HG03469 (cell line): ENCODE data around the gene TBCK.

ENCODE experiments used
- ATAC-seq: cut with Tn5 transposase; IDR thresholded peaks from one replicate; pipeline ENCODE4 v1.9.1; 2021; ENCODE audit warnings: mild to moderate bottlenecking, moderate library complexity, moderate number of reproducible peaks; ENCODE audit not compliant: unreplicated experiment

The TBCK gene

DNA sequence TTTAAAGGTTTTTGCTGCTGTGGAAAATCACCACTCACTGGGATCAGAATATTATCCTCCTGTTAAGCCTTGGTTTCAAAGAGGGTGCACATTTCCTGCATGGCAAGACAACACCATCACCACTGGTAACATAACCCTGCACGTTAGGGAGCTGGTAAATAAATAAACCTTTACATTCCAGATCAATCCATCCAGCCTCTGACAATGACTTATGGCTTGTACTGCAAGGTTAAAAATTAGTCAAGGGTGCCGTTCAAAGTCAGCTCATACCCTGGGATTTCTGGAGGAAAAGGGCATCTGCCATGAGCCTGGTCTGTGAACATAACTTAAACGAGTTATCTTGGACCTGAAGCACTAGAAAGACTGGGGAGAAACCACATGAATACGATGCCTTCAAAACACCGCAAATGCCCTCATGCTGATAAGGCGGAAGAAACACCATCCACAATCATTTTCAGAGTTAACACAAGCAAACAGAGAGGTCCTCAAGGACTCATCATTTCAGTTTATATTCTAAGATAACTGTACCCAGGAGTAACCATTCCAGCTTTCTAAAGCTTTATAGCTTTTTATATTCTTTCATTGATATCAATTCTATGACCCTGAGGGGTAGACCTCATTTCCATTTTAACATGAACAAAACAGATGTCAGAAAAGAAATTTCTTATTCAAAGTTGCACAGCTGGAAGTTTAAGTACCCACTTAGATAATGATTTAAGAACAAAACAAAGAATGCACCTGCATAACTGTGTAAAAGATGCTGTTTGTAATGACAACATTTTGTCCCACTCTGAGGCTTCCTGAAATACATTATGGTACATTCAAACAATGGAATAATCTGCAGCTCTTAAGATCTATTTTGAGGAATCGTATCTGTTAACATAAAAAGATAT, 317.6 kb downstream of the TBCK start:
- no peak for ATAC-seq

DNA sequence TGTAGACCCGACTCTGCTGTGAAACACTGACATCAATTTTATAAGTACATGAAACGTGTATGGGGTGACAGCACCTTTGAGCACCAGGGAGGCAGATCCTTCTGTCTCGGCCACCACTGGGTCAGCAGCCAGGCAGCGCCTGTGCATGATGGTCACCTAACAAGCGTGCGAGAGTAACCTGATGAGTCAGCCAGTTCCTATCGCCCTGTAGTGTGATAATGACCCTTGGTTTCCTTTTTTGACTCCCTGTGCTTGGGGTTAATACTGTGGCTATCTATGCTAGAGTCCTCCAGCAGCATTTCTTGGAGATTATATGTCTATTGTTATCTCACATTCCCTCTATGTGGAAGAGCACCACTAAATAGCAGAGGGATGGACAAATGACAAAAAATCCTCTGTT, 319.2 kb downstream of the TBCK start:
- no peak for ATAC-seq

DNA sequence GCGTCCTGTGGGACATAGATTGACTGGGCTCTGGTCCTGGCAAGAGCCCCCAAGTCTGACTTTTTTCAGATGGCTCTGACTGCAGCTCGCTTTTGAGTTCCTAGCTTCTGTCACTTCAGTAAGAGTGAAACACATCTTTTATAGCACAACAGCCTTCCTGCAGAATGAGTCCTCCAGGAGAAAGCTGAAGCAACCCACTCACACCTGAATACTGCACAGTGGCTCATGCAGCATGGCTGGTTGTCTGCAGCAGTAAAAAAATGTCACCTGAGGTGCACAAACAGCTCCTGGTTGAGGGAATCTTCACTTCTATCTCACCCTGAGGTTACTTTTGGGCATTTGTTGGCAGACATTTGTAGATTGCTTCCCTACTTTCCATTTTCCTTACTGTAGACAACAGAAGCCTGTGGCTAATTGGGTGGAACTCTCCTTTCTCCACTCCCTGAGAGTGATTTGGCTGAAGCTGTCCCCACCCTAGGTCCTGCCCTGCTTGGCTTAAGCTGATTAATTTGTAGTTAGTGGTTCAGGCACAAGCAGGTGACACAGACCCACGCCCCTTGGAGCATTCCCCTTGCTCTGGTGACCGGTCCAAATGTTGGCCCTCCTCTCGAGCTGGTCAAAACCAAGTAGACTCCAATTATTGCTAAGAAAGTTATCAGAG, 321.0 kb downstream of the TBCK start:
- no peak for ATAC-seq

DNA sequence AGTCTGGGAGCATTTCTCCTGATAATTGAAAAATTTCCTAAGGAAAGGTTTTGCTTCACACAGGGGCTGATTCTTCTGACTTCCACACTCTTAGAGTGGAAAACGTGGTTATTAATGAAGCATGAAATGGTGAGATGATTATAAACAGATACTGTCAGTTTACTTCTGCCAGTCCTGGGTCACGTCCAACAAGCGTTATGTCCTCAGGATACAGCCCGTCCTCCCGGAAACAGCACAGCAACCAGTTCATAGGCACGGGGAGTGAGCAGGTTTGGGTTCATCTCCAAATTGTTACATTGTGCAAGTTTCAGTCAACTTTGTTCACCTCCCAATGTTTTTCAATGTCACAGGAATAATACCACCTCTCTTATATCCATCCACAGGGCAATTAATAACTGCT, 321.9 kb downstream of the TBCK start:
- no peak for ATAC-seq

DNA sequence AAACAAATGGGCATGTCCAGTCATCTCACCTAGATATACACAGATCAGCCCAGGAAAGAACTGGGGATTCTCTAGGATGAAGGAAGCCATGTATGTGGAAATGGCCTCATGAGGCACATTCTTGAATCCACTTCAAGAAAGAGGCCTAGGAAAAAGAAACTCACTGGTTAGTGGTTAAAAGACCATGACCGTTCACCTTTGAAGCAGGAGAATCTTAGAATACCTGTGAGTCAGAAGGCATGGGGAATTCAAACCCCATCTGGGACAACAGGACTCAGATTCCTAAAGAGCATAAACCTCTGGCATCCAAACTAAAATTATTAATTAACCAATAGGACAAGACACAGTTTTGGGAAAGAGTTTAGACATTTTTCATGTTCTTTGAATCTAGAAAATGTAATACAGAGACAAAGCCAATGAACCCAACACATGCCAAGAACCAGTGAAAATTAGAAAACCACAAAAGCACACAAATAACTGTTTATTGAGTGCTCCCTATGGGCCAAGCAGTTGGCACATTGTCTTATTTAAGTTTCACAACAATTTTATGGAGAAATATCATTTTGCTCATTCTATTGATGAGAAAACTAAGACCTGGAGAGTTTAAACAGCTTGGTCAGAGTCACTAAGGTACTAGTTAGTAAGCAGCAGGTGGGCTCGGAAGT, 323.2 kb downstream of the TBCK start:
- ATAC-seq, result no peak

DNA sequence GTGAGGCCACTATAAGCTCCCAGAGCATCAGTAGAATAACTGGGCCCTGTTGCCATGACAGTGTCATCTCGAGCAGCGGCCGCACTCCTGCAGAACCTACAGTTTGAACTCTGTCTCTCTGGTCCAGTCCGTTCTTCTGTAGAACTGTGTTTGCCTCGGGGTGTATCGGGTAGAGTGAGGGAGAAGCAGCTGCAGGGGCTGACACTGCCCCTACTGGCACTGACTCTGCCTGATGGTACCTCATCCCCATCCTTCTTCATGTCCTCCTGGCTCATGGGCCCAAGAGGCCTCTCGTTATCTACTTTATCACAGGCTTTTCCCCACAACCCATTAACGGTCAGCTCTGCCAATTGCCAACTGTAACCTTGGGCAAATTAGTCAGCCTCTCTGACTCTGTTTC, 324.3 kb downstream of the TBCK start:
- no peak for ATAC-seq
